ENCODE measurements around the gene STK24.
A peak's percentile ranks its signal among the peaks of the same experiment; 100 is the strongest.

STK24 gene

DNA sequence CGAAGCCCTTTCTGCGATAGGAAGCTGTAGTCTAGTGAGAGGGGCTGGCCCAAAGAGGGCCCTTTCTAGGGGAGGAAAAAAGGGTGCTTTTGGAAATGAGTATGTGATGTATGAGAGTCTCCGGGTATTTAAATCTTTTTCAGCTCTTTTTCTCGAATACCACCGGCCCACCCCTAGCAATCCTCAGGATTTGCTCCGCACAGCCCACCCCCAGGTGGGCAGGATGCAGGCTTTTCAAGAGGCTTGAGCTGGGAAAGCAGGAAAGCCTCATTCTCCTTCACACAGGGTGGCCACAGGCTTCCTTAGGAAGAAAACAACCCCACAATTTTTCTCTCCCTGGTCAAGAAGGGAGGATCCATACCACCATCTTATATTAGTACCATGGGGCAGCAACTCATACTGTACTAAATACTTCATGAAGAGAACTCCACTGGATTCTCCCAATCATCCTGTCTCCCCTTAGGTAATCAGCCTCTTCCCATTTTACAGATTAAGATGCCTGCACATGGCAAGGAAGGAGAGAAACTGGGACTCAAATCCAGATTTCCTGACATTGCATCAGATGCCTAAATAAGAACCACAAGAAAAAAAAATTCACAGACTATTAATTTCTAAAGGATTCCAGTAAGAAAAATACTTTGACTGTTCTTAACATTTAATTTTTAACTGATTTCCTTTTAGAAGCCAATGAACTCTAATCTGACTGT lies 84.4 kb downstream of the STK24 start:
- no peak for DNase-seq (ENCODE audit: low read depth in 2 of 2)

DNA sequence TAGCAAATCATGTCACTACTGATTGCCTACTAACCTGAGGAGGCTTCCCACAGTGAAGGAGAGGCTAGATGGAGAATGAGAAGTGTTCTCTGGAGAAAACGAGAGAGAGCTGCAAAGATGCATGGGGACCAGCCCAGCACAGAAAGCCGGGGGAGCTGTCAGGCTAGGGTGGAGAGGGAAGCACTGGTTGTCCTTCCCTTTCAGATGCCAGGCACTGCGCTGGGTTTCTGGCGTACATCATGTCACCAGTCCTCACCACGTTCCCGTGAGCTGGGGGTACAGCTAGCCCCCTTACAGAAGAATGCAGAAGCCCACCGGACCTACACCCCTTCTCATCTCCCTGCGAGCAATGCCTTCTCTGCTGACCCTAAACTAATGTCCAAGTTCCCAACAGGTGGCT lies 86.0 kb downstream of the STK24 start:
- DNase-seq (ENCODE audit: low read depth in 2 of 2): no peak

GRCh38 chr13:98490195-98490836 lies 86.6 kb downstream of the STK24 start:
- no peak for DNase-seq (ENCODE audit: low read depth in 2 of 2)

DNA sequence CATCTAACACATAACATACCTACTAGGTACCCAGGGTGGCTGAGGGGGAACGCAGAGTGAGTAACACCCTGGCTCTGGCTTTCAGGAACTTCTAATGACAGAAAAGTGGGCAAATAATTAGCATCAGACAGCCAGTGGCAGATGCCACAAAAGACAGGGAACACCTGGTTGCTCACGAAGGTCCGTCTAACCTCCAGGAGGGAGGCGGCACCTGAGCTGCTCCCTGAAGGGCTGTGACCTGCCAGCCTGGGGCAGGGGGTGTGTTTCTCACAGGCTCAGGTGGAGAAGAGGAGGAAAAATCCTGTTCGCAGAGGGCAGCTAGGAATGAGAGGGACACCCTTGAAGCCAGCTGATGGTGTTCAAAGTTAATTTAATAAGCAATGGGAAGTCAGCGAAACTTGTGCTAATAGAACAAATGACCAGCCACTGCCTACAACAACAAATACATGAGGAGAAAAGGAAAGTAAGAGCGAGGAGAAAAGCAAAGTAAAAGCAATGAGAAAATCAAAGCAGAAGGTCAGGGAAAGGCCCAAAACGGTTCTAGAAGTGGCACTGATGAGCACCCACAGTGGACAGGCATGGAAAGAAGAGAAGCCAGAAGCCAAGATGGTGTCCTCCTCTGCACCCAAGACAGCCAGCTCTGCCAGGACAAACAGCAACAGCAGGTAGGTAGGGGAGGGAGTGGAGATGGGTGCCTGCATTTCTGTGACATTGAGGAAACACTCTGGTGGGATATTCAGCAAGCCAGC lies 87.3 kb downstream of the STK24 start:
- no peak for DNase-seq (ENCODE audit: low read depth in 2 of 2)

GRCh38 chr13:98488736-98489135 lies 88.2 kb downstream of the STK24 start:
- DNase-seq (ENCODE audit: low read depth in 2 of 2): no peak

DNA sequence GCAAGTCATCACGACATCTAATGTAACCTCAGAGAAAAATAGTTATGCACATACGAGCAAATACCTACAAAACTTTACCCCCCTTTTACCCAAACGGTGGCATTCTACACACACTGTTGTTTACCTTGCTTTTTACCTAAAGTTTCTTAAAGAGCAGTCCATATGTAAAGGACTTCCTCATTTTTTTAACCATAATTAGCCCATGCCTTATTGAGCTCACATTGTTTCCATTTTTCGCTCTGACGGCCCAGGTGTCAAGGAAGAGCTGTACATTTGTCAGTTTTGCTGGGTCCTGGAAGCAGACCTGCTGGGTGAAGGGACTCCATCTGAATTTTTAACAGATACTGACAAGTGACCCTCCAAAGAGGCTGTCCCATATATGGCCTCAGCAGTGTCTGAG lies 89.4 kb downstream of the STK24 start:
- DNase-seq (ENCODE audit: low read depth in 2 of 2): no peak

DNA sequence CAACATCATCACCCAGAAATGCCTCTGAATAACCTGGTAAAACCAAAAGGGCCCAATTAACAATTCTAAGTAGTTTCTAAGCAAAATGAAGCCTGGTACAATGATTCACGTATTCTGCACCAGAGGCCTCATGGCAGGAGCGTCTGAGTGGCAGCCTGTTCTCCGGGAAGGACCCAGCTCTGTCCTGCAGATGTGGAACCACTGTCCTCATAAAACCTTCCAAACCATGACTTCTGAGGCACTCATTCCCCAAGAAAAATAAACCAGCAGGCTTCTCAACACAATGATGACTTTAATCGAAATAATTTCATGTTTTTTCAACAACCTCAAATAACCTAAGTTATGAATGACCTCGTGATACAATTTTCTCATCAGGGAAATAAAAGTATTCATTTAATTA lies 89.9 kb downstream of the STK24 start:
- DNase-seq (ENCODE audit: low read depth in 2 of 2): no peak

- DNase-seq (ENCODE audit: low read depth in 2 of 2): no peak
Measured at GRCh38 chr13:98486412-98486811, 90.5 kb downstream of the STK24 start.

DNA sequence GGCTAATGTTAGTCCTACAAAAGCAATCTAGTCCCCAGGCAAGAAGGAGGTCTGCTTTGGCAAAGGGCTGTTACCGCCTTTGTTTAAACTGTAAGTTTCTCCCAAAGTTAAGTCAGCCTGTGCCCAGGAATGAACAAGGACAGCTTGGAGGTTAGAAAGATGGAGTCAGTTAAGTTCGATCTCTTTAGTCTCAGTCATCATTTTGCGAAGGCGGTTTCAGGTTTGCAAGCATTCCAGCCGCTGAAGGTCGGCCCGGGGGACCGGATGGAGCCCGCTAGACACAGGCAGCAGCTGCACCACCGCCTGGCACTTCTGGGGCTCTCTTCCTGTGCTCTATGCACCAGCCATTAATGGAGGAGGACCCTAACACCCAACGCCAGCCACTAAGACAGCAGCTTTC lies 91.3 kb downstream of the STK24 start:
- DNase-seq (ENCODE audit: low read depth in 2 of 2): no peak

- DNase-seq (ENCODE audit: low read depth in 2 of 2): peak; percentile 64 to 69
Measured at GRCh38 chr13:98484289-98485219, 92.4 kb downstream of the STK24 start.

- DNase-seq (ENCODE audit: low read depth in 2 of 2): no peak
Measured at GRCh38 chr13:98483601-98484288, 93.2 kb downstream of the STK24 start.

DNA sequence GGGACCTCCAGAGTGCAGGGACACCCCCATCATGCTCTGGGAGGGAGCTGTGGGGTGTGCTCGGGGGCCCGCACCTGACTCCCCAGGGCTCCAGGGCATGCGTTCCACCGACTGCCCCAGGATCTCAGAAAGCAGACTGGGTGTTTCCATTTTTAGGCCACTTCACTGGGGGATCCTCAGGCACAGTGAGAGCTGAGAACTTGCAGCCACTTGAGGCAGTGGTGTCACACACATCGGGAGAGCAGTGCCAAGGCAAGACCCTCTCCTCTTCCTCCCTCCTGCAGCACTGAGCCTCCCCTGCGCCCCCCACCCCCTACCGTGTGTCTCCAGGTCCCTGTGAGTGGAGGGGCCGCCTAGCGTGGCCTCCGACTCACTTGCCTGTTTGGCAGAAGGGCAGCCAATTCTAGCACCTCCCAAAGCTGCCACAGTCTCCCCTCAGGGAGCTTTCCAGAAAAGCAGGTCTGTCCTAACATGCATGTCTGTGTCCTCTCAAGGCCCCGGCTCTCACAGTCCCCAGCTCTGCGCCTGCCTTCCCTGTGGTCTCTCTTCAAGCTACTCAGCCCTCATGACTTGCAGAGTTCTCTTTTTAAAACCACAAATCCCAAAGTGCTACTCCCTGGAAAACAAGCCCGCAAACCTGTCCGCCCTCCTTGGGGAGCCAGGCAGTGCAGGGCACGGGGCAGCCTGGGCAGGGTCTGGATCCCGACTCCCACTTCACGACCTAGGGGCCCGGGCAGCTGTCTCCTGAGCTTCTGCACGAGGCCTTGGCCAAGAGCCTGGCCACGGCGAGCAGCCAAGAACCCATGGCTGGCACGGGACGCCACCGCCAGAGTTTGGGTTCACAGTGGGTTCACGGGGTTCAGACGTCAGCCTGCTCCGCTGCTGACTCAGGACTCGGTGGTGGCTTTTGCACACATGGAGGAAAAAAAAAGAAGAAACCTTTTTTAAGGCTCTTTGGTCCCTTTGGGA lies 94.1 kb downstream of the STK24 start:
- DNase-seq (ENCODE audit: low read depth in 2 of 2): no peak

- peak; percentile 26 to 45 for DNase-seq (ENCODE audit: low read depth in 2 of 2)
Measured at GRCh38 chr13:98480915-98481877, 95.7 kb downstream of the STK24 start.

GRCh38 chr13:98479496-98480003 lies 97.4 kb downstream of the STK24 start:
- DNase-seq (ENCODE audit: low read depth in 2 of 2): no peak

DNA sequence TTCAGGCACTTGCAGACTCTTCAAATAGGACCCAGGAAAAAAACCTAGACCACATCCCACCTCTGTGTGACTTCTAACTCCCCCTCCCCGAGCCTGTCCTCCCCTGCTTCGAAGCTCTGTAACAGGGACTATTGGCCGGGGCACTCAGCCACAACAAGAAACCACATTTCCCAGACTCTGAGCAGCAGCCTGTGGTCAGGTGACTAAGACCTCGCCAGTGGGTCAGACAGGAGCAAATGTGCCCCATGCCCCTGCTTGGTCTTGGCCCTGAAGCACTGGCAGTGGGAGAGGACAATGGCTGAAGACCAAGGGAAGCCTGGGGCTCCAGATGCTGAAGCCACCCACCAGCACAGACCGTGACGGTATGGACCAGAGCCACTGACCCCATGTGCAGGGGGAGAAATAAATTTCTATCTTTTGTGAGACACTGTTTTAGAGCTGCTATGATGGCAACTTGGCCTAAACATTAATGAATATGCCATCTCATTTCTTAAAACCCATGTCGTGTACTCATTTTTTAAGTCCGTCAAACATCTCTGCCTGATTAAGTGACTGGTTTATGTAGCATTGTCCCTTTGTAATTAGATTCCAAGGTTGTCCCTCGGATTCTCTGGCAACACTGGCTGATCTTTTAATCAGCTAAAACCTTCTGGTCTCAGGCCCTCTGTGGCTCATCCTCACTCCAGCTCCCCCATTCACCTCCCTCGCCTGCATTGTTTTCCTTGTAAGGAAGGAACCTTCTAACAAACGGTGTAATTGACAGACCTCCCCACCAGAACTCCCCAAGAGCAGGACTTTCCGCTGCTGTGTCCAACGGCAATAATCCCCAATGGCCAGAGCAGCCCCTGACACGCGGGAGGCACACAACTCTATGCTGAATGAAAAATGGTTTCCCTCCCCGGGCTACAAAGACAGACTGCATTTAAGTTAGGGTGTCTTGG lies 98.4 kb downstream of the STK24 start:
- no peak for DNase-seq (ENCODE audit: low read depth in 2 of 2)

DNA sequence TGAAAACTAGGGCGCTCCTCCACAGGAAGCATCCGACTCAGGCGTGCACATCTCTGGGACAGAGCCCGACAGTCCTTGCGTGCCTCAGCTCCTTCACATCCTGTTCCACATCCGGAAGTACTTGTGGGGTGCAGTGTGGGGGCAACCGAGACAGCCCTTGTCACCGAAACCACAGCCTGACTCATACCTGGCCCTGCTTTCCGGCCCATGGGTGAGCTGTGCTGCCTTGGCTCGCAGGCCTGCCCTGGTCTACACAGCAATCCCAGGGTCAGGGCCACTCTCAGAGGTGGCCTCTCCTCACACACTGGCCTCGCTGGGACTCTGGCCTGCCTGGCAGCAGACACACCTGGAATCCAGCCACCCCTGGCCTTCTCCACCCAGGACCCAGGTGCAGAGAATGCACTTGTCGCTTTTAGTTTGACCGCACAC lies 100.4 kb downstream of the STK24 start:
- DNase-seq (ENCODE audit: low read depth in 2 of 2): peak; percentile 84 to 86

DNA sequence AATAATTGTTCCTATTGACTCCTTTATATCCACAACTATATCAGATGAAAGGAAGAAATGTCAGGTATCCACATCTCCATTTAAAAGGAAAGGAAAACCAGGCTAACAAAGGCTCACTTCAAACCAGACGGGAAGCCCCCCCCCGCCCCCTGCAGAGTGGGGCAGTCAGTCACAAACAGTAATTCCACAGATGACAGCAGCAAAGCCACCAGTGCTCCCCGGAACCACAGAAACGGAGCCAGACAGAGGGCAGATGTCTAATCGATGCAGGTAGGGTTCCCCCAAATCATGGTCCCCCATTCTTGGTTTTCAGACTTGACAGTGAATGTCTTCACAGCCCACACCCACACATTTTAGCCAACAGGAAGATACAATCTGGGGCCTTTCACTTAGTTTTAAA lies 100.8 kb downstream of the STK24 start:
- DNase-seq (ENCODE audit: low read depth in 2 of 2): peak; percentile 38 to 46
